ENCODE measurements around the gene BCKDHA. TPM values are rescaled to one million over a fixed set of nuclear protein-coding genes. Genes with fewer than 3 reads are reported as not detected.

The BCKDHA gene
- total RNA-seq, 4 donors from 2014 or later, result 80.8 to 115 (median 84.1) TPM

DNA sequence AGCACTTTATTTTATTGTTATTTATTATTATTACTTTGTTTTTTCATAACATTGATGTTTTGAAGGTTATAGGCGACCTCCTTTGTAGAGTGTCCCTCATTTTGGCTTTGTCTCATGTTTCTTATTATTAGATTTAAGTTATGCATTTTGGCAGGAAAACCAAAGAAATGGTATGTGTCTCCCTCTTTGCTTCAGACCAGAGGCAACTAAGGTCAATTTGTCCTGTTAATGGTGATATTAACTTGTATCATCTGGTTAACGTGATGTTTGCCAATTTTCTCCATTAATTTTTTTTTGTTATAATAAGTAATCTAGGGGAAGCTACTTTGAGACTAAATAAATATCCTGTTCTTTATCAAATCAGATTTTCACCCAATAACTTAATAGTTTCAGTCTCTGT lies 25.1 kb upstream of the BCKDHA start:
- Histone ChIP-seq H3K4me1 (peaks cover 6 to 18% of the 10 kb centered on the region in 2 donors), H3K36me3 (no peaks in the 10 kb centered on the region), H3K4me3 (no peak overlapping the region), H3K9me3 (no peaks in the 10 kb centered on the region), H3K27me3 (peaks cover 0 to 15% (median 5%) of the 10 kb centered on the region in 3 donors), H3K27ac (no peak overlapping the region)
- ATAC-seq (no peak), DNase-seq (no peak)
- intact Hi-C loops (cut with DNase I; ENCODE audit: low total_unique reads), result no loop called here
- no peak for TF ChIP-seq POLR2A (IDR thresholded peaks at IDR 0.05)
- TF ChIP-seq, protein P1, sequence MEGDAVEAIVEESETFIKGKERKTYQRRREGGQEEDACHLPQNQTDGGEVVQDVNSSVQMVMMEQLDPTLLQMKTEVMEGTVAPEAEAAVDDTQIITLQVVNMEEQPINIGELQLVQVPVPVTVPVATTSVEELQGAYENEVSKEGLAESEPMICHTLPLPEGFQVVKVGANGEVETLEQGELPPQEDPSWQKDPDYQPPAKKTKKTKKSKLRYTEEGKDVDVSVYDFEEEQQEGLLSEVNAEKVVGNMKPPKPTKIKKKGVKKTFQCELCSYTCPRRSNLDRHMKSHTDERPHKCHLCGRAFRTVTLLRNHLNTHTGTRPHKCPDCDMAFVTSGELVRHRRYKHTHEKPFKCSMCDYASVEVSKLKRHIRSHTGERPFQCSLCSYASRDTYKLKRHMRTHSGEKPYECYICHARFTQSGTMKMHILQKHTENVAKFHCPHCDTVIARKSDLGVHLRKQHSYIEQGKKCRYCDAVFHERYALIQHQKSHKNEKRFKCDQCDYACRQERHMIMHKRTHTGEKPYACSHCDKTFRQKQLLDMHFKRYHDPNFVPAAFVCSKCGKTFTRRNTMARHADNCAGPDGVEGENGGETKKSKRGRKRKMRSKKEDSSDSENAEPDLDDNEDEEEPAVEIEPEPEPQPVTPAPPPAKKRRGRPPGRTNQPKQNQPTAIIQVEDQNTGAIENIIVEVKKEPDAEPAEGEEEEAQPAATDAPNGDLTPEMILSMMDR (IDR thresholded peaks at IDR 0.05 in 4 of 5, conservative IDR thresholded peaks at IDR 0.05 in 1 of 5), result no peak
- in situ Hi-C loops (cut with MboI; ENCODE audit: low sequenced_read_pairs in 4 of 4), result no loop called here

DNA sequence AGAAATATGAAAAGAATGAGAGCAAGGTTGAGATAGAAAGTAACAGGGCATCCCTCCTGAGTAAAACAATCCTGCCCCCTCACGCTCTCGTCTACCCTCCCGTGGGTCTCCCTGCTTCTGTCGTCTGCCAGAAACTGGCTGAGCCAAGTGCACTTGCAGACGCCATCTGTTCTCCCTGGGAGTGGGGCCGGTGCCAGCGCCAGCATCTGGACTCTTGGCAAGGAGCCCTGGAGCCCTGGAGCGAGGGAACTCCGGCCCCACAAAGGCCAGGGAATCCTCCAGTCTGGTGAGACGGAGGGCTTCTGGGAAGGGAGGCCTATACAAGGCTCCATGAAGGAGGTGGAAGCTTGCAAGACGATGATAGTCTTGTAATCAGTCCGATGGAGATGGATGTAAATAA lies 23.6 kb upstream of the BCKDHA start:
- H3K4me3 ChIP-seq, result no peak overlapping the region
- H3K9me3 ChIP-seq, result no peaks in the 10 kb centered on the region
- DNase-seq (peak in 1 of 2 donors; percentile 60), ATAC-seq (peak in 1 of 2 donors; percentile 49)
- in situ Hi-C loops (cut with MboI; ENCODE audit: low sequenced_read_pairs in 4 of 4), result no loop called here
- peaks cover 0 to 15% (median 5%) of the 10 kb centered on the region in 3 donors for H3K27me3 ChIP-seq
- TF ChIP-seq POLR2A (IDR thresholded peaks at IDR 0.05), result no peak
- TF ChIP-seq, protein P1 (IDR thresholded peaks at IDR 0.05 in 4 of 5, conservative IDR thresholded peaks at IDR 0.05 in 1 of 5), result no peak
- peaks cover 6 to 18% of the 10 kb centered on the region in 2 donors for H3K4me1 ChIP-seq
- no peaks in the 10 kb centered on the region for H3K36me3 ChIP-seq
- H3K27ac ChIP-seq, result no peak overlapping the region
- intact Hi-C loops (cut with DNase I; ENCODE audit: low total_unique reads), result no loop called here

DNA sequence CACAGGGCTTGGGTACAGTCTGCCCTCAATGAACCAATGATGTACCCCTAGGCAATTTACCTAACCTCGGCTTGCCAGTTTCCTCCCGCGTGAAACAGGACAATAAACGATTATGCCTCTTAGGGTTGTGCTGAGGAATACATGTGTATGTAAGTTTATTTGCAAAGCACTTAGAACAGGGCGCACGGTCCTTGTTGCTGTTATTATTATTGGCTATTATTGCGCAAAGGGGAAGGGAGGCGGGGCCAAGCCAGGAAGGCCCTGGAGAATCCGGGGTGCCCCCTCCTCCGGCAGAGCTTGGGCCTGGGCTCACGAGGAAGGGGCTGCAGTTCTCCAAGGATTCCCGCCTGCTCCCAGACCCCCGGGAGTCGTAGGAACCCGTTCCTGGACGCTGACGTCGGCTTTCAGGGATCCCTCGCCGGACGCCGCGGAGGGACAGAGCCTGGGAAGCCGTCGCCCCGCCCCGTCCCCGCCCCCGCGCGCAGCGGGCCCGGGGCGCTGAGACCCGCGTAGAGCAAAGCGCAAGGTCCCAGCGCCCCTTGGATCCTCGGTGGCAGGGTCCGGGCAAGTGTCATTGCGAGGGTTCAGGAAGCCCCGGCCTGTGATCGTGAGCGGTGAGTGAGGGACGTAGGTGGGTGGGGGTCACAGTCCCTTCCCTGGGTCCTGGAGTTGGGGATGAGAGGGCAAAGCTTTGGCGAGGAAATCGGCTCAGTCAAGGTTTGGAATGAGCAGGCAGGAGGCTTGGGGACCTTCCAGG lies 21.2 kb upstream of the BCKDHA start, which contains the start of gene TMEM91:
TSS of gene TMEM91 (plus strand) at position 293 of the 757 bp plus-strand sequence. CDS start 1,777 bp downstream, outside the sequence.
- in situ Hi-C loops (cut with MboI; ENCODE audit: low sequenced_read_pairs in 4 of 4), result no loop called here
- peak within 1 kb of the TSS; percentile 58 to 76 (median 70) for H3K27ac ChIP-seq

DNA sequence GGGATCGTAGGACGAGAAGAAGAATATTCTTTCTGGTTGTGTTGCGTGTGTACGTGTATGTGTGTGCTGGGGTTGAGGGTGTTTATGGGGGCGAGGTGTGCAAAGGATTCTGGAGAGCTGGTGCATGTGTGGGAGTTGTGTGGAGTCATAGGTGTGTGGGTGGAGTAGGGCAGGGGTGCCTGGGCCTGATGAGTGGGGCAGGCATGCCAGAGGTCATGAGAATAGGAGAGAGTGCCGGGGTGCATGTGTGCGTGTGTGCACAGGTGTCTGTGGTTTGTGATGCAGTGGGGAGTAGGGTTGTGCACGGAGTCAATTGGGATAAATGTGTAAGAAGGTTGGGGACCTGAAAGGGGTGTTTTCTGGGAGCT lies 20.6 kb upstream of the BCKDHA start:
- ATAC-seq (no peak), DNase-seq (no peak)
- Histone ChIP-seq H3K36me3 (no peaks in the 10 kb centered on the region), H3K27ac (peak overlapping the region in 3 of 4 donors; percentile 58 to 76 (median 73)), H3K4me1 (peaks cover 9 to 18% of the 10 kb centered on the region in 2 donors), H3K4me3 (peak overlapping the region; percentile 57 to 68 (median 62)), H3K9me3 (no peaks in the 10 kb centered on the region), H3K27me3 (peaks cover 0 to 15% (median 5%) of the 10 kb centered on the region in 3 donors)
- TF ChIP-seq, protein P1 (IDR thresholded peaks at IDR 0.05 in 4 of 5, conservative IDR thresholded peaks at IDR 0.05 in 1 of 5), result no peak
- no peak for TF ChIP-seq POLR2A (IDR thresholded peaks at IDR 0.05)
- intact Hi-C loops (cut with DNase I; ENCODE audit: low total_unique reads) (no loop called here), in situ Hi-C loops (cut with MboI; ENCODE audit: low sequenced_read_pairs in 4 of 4) (no loop called here)

More for the DNA sequence above, 21.2 kb upstream of the BCKDHA start, which contains the start of gene TMEM91:
- Histone ChIP-seq H3K4me3 (peak within 1 kb of the TSS; percentile 57 to 68 (median 62)), H3K4me1 (peaks cover 9 to 18% of the 10 kb centered on the region in 2 donors), H3K9me3 (no peaks in the 10 kb centered on the region), H3K36me3 (no peaks in the 10 kb centered on the region), H3K27me3 (peaks cover 0 to 15% (median 5%) of the 10 kb centered on the region in 3 donors)
- DNase-seq (no peak), ATAC-seq (no peak)
- TF ChIP-seq, protein P1 (IDR thresholded peaks at IDR 0.05 in 4 of 5, conservative IDR thresholded peaks at IDR 0.05 in 1 of 5), result no peak
- TF ChIP-seq POLR2A (IDR thresholded peaks at IDR 0.05), result no peak
- intact Hi-C loops (cut with DNase I; ENCODE audit: low total_unique reads), result no loop called here

Measured in gastrocnemius medialis (tissue), 4 donors.